Right lobe of liver (tissue), 4 donors: ENCODE measurements around the gene UQCRQ.

Source experiments
- CTCF ChIP-seq, 4 donors: fragments of 200-600 bp in 3 of 4; fragments of 450-650 bp in 1 of 4; IDR thresholded peaks; one replicate each; pipeline versions ENCODE4 v1.5.1 to v1.8.0; 2016 to 2022; ENCODE audit warnings: antibody characterized with exemption in 4 of 4, mild to moderate bottlenecking in 2 of 4
- POLR2A ChIP-seq: fragments of 450-650 bp; IDR thresholded peaks from one replicate; pipeline ENCODE4 v1.6.1; 2017; ENCODE audit warnings: antibody characterized with exemption, mild to moderate bottlenecking
- donor health status: DM: no; HTN: no; CAD: no.
- donor health status: DM: no; HTN: no; CAD: no.
- donor health status: DM: no; HTN: yes; CAD: no.

- TF ChIP-seq CTCF (IDR thresholded peaks at IDR 0.05) (no peak), POLR2A (no peak)
Measured at GRCh38 chr5:132838516-132839282, 27.7 kb upstream of the UQCRQ start.
